GM23338 (cell line): Measurements from ENCODE around the gene FAM98C. TPM values are rescaled to one million over a fixed set of nuclear protein-coding genes. Genes with fewer than 3 reads are reported as not detected.

ENCODE experiments used
- ATAC-seq: fragments of 200-7000 bp; cut with Tn5 transposase; 3 replicates; pipeline ENCODE4 v1.9.1; 2020
- DNase-seq: peaks from one replicate; pipeline ENCODE4 v3.0.0-alpha.2; 2015; ENCODE audit warnings: low spot score
- H2AFZ ChIP-seq: fragments of 200-600 bp; sonication (generic); 2 replicates; pipeline ENCODE4 v1.8.0; 2016; ENCODE audit warnings: antibody characterized with exemption, mild to moderate bottlenecking, moderate library complexity
- H3F3A ChIP-seq: fragments of 200-600 bp; sonication (generic); replicated peaks from 2 replicates; pipeline ENCODE4 v1.8.0; 2017; ENCODE audit warnings: antibody characterized with exemption, mixed run types, low read depth
- H3K27ac ChIP-seq: fragments of 200-600 bp; sonication (generic); 2 replicates; pipeline ENCODE4 v1.6.1; 2016; ENCODE audit warnings: low read depth
- H3K27me3 ChIP-seq: fragments of 200-600 bp; sonication (generic); 2 replicates; pipeline ENCODE4 v1.8.0; 2016; ENCODE audit warnings: mild to moderate bottlenecking, mixed run types, moderate library complexity; ENCODE audit not compliant: insufficient read depth
- H3K36me3 ChIP-seq: fragments of 200-600 bp; sonication (generic); 2 replicates; pipeline ENCODE4 v1.8.0; 2016; ENCODE audit warnings: mild to moderate bottlenecking; ENCODE audit not compliant: insufficient read depth
- H3K4me1 ChIP-seq: fragments of 200-600 bp; sonication (generic); 2 replicates; pipeline ENCODE4 v1.8.0; 2016; ENCODE audit warnings: mild to moderate bottlenecking, moderate library complexity; ENCODE audit not compliant: insufficient read depth
- H3K4me2 ChIP-seq: fragments of 200-600 bp; sonication (generic); 2 replicates; pipeline ENCODE4 v1.7.1; 2017; ENCODE audit warnings: mixed run types
- H3K4me3 ChIP-seq: fragments of 200-600 bp; sonication (generic); 2 replicates; pipeline ENCODE4 v1.6.1; 2016; ENCODE audit warnings: mixed run types
- H3K79me2 ChIP-seq: fragments of 200-600 bp; sonication (generic); replicated peaks from 2 replicates; pipeline ENCODE4 v1.8.0; 2017; ENCODE audit warnings: mild to moderate bottlenecking; ENCODE audit not compliant: insufficient read depth
- H3K9me2 ChIP-seq: fragments of 200-600 bp; sonication (generic); 2 replicates; pipeline ENCODE4 v1.8.0; 2017; ENCODE audit not compliant: insufficient read depth
- H4K20me1 ChIP-seq: fragments of 200-600 bp; sonication (generic); replicated peaks from 2 replicates; pipeline ENCODE4 v1.8.0; 2017; ENCODE audit warnings: mild to moderate bottlenecking; ENCODE audit not compliant: insufficient read depth
- H3K27ac Mint-ChIP-seq: 2 replicates; pipeline ENCODE4 v1.8.0; 2020; ENCODE audit warnings: inconsistent platforms, mild to moderate bottlenecking, moderate library complexity, mixed read lengths
- H3K27me3 Mint-ChIP-seq: 3 replicates; pipeline ENCODE4 v1.8.0; 2022; ENCODE audit warnings: low read depth, mild to moderate bottlenecking, moderate library complexity, mixed read lengths, inconsistent platforms; ENCODE audit not compliant: insufficient read depth, poor library complexity
- H3K36me3 Mint-ChIP-seq: 3 replicates; pipeline ENCODE4 v1.8.0; 2021; ENCODE audit warnings: low read depth, mild to moderate bottlenecking, inconsistent platforms, moderate library complexity, mixed read lengths
- H3K4me1 Mint-ChIP-seq: 3 replicates; pipeline ENCODE4 v1.8.0; 2020; ENCODE audit warnings: mild to moderate bottlenecking, inconsistent platforms, mixed read lengths
- H3K4me3 Mint-ChIP-seq: 3 replicates; pipeline ENCODE4 v1.8.0; 2021; ENCODE audit warnings: moderate library complexity, mild to moderate bottlenecking, inconsistent platforms, mixed read lengths
- H3K9me3 Mint-ChIP-seq: 3 replicates; pipeline ENCODE4 v1.8.0; 2020; ENCODE audit warnings: moderate library complexity, mild to moderate bottlenecking, inconsistent platforms, mixed read lengths
- ETS1 ChIP-seq: IDR thresholded peaks from 2 replicates; pipeline ENCODE4 v1.6.1; 2016; ENCODE audit warnings: antibody characterized with exemption
- JUNB ChIP-seq: IDR thresholded peaks from one replicate; pipeline ENCODE4 v1.6.1; 2016; ENCODE audit warnings: antibody characterized with exemption; ENCODE audit not compliant: unreplicated experiment
- REST ChIP-seq: IDR thresholded peaks from one replicate; pipeline ENCODE4 v1.6.1; 2018; ENCODE audit warnings: antibody characterized with exemption; ENCODE audit not compliant: unreplicated experiment
- ZNF331 ChIP-seq: fragments of 250-450 bp; sonication (Bioruptor Pico); IDR thresholded peaks from 2 replicates; pipeline ENCODE4 v1.5.0; 2020; ENCODE audit warnings: low read depth, mild to moderate bottlenecking, moderate library complexity
- polyA plus RNA-seq: library from polyadenylated mRNA; unstranded; fragments of >200 nt; fragmentation: Nextera tagmentation; extraction: Ambion mirVana; gene quantifications from 2 replicates; pipeline ENCODE4 v1.2.1, GENCODE V29; 2016
- total RNA-seq: library from RNA; depleted of rRNA; stranded (reverse); fragments of >200 nt; shearing (Covaris generic); gene quantifications from 2 replicates; pipeline ENCODE4 v1.2.3, GENCODE V29; 2014

The FAM98C gene
- total and polyA plus RNA-seq, 2 experiments from 2014 or later = 4.3 to 7.6 TPM

GRCh38 chr19:38383184-38383583, 19.7 kb upstream of the FAM98C start:
- peaks cover 48% of the 10 kb centered on the region for H3K36me3 Mint-ChIP-seq
- no peak overlapping the region for H3K27ac Mint-ChIP-seq
- H3K9me3 Mint-ChIP-seq = no peaks in the 10 kb centered on the region; the same call in 2 of the 3 replicates

GRCh38 chr19:38383743-38384142, 19.1 kb upstream of the FAM98C start:
- peaks cover 24% of the 10 kb centered on the region for H3K27me3 ChIP-seq
- Mint-ChIP-seq H3K36me3 (peaks cover 48% of the 10 kb centered on the region), H3K4me1 (peaks cover 16% of the 10 kb centered on the region), H3K9me3 (no peaks in the 10 kb centered on the region; the same call in 2 of the 3 replicates), H3K4me3 (no peak overlapping the region), H3K27me3 (peaks cover 33% of the 10 kb centered on the region), H3K27ac (no peak overlapping the region)
- DNase-seq (no peak), ATAC-seq (no peak)
- no peaks in the 10 kb centered on the region for H3K79me2 ChIP-seq
- peaks cover 8% of the 10 kb centered on the region for H4K20me1 ChIP-seq
- H3K4me3 ChIP-seq = no peak overlapping the region
- H2AFZ ChIP-seq = no peak overlapping the region
- H3K4me2 ChIP-seq = no peak overlapping the region
- peaks cover 15% of the 10 kb centered on the region for H3F3A ChIP-seq
- H3K9me2 ChIP-seq = no peaks in the 10 kb centered on the region
- peaks cover 3% of the 10 kb centered on the region for H3K4me1 ChIP-seq
- H3K27ac ChIP-seq = no peak overlapping the region
- no peak for TF ChIP-seq ZNF331 (CRISPR knock-in tag)
- no peak for TF ChIP-seq JUNB
- no peak for TF ChIP-seq REST
- peaks cover 11% of the 10 kb centered on the region for H3K36me3 ChIP-seq

More at GRCh38 chr19:38383184-38383583, 19.7 kb upstream of the FAM98C start:
- Histone ChIP-seq H3K9me2 (no peaks in the 10 kb centered on the region), H2AFZ (no peak overlapping the region), H3K4me1 (peaks cover 3% of the 10 kb centered on the region), H3K79me2 (no peaks in the 10 kb centered on the region), H3K27ac (no peak overlapping the region), H4K20me1 (peaks cover 8% of the 10 kb centered on the region), H3K27me3 (peaks cover 24% of the 10 kb centered on the region), H3K4me2 (no peak overlapping the region), H3K4me3 (no peak overlapping the region), H3K36me3 (peaks cover 11% of the 10 kb centered on the region), H3F3A (peaks cover 15% of the 10 kb centered on the region)
- Mint-ChIP-seq H3K4me3 (no peak overlapping the region), H3K27me3 (peaks cover 32% of the 10 kb centered on the region), H3K4me1 (peaks cover 16% of the 10 kb centered on the region)
- TF ChIP-seq ETS1 = no peak
- no peak for ATAC-seq
- DNase-seq = no peak
